Mucosa of descending colon (tissue), 3 donors: ENCODE measurements around the gene IBTK. TPM values are rescaled to one million over a fixed set of nuclear protein-coding genes. Genes with fewer than 3 reads are reported as not detected.

Experiments used
- ATAC-seq: fragments of 200-7000 bp; cut with Tn5 transposase; one replicate; pipeline ENCODE4 v1.9.1; 2020; ENCODE audit warnings: mild to moderate bottlenecking, moderate library complexity
- DNase-seq, 3 donors: peaks; one replicate each; pipeline ENCODE4 v3.0.0-alpha.2; 2020
- H3K36me3 ChIP-seq: fragments of 200-600 bp; one replicate; pipeline ENCODE4 v1.8.0; 2021; ENCODE audit warnings: low read depth, mild to moderate bottlenecking
- H3K4me1 ChIP-seq: fragments of 200-600 bp; one replicate; pipeline ENCODE4 v1.8.0; 2021; ENCODE audit warnings: low read depth, mild to moderate bottlenecking
- H3K4me3 ChIP-seq: fragments of 200-600 bp; one replicate; pipeline ENCODE4 v1.8.0; 2021; ENCODE audit warnings: mild to moderate bottlenecking
- H3K9me3 ChIP-seq: fragments of 200-600 bp; one replicate; pipeline ENCODE4 v1.8.0; 2021; ENCODE audit warnings: mild to moderate bottlenecking
- intact Hi-C, 2 donors: fragments of 100-400 bp; cut with DNase I in 1 of 2; cut with micrococcal nuclease in 1 of 2; formaldehyde crosslinking; loops; one replicate each; pipeline versions ENCODE4 v1.11.0 to v1.11.1; 2022; cut with DNase I, micrococcal nuclease
- total RNA-seq, 3 donors: library from RNA; stranded (reverse); fragmentation: NEBNext Ultra II Directional in 2 of 3; extraction: Animal tissue kit (Norgen Biotek cat#: 25700) in 2 of 3; gene quantifications; one replicate each; pipeline versions ENCODE4 v1.2.1 to v1.2.4, GENCODE V29; 2021 to 2023
- TF ChIP-seq, protein P1 (sequence below): fragments of 200-600 bp; IDR thresholded peaks from one replicate; pipeline ENCODE4 v1.8.0; 2022; ENCODE audit warnings: antibody characterized with exemption, mild to moderate bottlenecking
- donor health status: DM: no; HTN: no; CAD: no; lungs with moderate emphysema.
- donor health status: DM: no; HTN: no; CAD: no.
- donor health status: DM: no; HTN: yes; CAD: no.

IBTK gene
- total RNA-seq, 3 donors from 2014 or later, result 30.6 to 42.9 (median 32.8) TPM

GRCh38 chr6:82249381-82250253, 2.1 kb upstream of the IBTK start:
- Histone ChIP-seq H3K36me3 (no peaks in the 10 kb centered on the region), H3K4me3 (no peak overlapping the region), H3K4me1 (peaks cover 10% of the 10 kb centered on the region), H3K9me3 (no peaks in the 10 kb centered on the region)
- intact Hi-C loops, result loop anchor here in 1 of 2 donors (10.0 kb wide), 1 partner anchor 815 kb away; the partner anchor contains the start of genes DOP1A and UBE3D
- no peak for ATAC-seq
- TF ChIP-seq, protein P1, sequence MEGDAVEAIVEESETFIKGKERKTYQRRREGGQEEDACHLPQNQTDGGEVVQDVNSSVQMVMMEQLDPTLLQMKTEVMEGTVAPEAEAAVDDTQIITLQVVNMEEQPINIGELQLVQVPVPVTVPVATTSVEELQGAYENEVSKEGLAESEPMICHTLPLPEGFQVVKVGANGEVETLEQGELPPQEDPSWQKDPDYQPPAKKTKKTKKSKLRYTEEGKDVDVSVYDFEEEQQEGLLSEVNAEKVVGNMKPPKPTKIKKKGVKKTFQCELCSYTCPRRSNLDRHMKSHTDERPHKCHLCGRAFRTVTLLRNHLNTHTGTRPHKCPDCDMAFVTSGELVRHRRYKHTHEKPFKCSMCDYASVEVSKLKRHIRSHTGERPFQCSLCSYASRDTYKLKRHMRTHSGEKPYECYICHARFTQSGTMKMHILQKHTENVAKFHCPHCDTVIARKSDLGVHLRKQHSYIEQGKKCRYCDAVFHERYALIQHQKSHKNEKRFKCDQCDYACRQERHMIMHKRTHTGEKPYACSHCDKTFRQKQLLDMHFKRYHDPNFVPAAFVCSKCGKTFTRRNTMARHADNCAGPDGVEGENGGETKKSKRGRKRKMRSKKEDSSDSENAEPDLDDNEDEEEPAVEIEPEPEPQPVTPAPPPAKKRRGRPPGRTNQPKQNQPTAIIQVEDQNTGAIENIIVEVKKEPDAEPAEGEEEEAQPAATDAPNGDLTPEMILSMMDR, result no peak
- no peak for DNase-seq

- H3K4me1 ChIP-seq, result peaks cover 10% of the 10 kb centered on the region
- intact Hi-C loops, result loop anchor here in 1 of 2 donors (10.0 kb wide), 1 partner anchor 816 kb away; the partner anchor contains the start of genes DOP1A and UBE3D
- ATAC-seq (peak; percentile 78), DNase-seq (peak in 1 of 3 donors; percentile 49)
- H3K36me3 ChIP-seq, result no peaks in the 10 kb centered on the region
- TF ChIP-seq, protein P1, result no peak
- no peaks in the 10 kb centered on the region for H3K9me3 ChIP-seq
- peak overlapping the region; percentile 58 for H3K4me3 ChIP-seq
Observed at GRCh38 chr6:82248273-82248735, 760 bp upstream of the IBTK start.

- TF ChIP-seq, protein P1, result no peak
- intact Hi-C loops, result loop anchor here in 1 of 2 donors (10.0 kb wide), 1 partner anchor 818 kb away; the partner anchor contains the start of genes DOP1A and UBE3D
- peaks cover 10% of the 10 kb centered on the region for H3K4me1 ChIP-seq
- peak; percentile 52 for ATAC-seq
- no peaks in the 10 kb centered on the region for H3K36me3 ChIP-seq
- H3K9me3 ChIP-seq, result no peaks in the 10 kb centered on the region
- peak overlapping the region; percentile 58 for H3K4me3 ChIP-seq
- DNase-seq, result peak in 1 of 3 donors; percentile 77
Observed at GRCh38 chr6:82246802-82247504, 591 bp downstream of the IBTK start.

- intact Hi-C loops, result loop anchor here in 1 of 2 donors (10.0 kb wide), 1 partner anchor 818 kb away; the partner anchor contains the start of genes DOP1A and UBE3D
- DNase-seq, result peak in 1 of 3 donors; percentile 28
- TF ChIP-seq, protein P1, result no peak
Observed at GRCh38 chr6:82246370-82246769, 1.2 kb downstream of the IBTK start.

DNA sequence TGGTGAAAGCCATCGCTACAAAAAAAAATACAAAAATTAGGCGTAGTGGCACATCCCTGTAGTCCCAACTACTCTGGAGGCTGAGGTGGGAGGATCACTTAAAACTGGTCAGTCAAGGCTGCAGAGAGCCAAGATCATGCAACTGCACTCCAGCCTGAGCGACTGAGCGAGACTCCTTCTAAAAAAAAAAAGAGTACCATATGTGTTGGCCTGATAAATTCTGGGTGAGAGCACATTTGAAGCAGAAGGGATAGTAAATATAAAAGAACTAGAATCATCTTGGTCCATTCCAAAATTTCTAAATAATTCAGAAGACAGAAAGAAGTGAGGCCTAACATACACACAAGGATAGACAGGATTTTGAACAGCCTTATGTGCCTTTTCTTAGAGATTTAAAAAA, 2.2 kb downstream of the IBTK start:
- DNase-seq (no peak), ATAC-seq (no peak)
- intact Hi-C loops, result loop anchor here in 1 of 2 donors (10.0 kb wide), 1 partner anchor 819 kb away; the partner anchor contains the start of genes DOP1A and UBE3D
- peaks cover 10% of the 10 kb centered on the region for H3K4me1 ChIP-seq
- H3K36me3 ChIP-seq, result no peaks in the 10 kb centered on the region
- H3K4me3 ChIP-seq, result no peak overlapping the region
- TF ChIP-seq, protein P1, result no peak
- H3K9me3 ChIP-seq, result no peaks in the 10 kb centered on the region

More at GRCh38 chr6:82246370-82246769, 1.2 kb downstream of the IBTK start:
- ATAC-seq, result no peak
- Histone ChIP-seq H3K36me3 (no peaks in the 10 kb centered on the region), H3K4me1 (peaks cover 10% of the 10 kb centered on the region), H3K4me3 (no peak overlapping the region), H3K9me3 (no peaks in the 10 kb centered on the region)
